HEK293 (cell line): ENCODE results near the gene DHRS3.

ENCODE experiments used
- CTCF ChIA-PET: fragments of 350-600 bp; formaldehyde crosslinking; extraction: SDS; loops from one replicate; lab custom pipeline; 2021; ENCODE audit warnings: antibody characterized with exemption; lab: Yijun Ruan, JAX
- POLR2A ChIA-PET: fragments of 300-600 bp; formaldehyde crosslinking; extraction: SDS; loops from one replicate; lab custom pipeline; 2020; ENCODE audit warnings: antibody characterized with exemption, inconsistent platforms; lab: Yijun Ruan, JAX
- H3K27ac ChIP-seq: fragments of 200-500 bp; sonication (Bioruptor generic); 2 replicates; pipeline ENCODE4 v1.5.1; 2014; ENCODE audit warnings: low read depth, low read length, control low read depth, inconsistent platforms; ENCODE audit errors: extremely low read depth
- H3K36me3 ChIP-seq, 2 experiments: fragments of 200-500 bp in 1 of 2; sonication (Bioruptor generic) in 1 of 2; 1 replicate in 1 of 2; 2 replicates in 1 of 2; pipeline ENCODE4 v1.5.1; 2014 to 2017; ENCODE audit warnings: inconsistent platforms in 2 of 2, low read length in 2 of 2; ENCODE audit not compliant: control insufficient read depth in 2 of 2, insufficient read depth in 1 of 2
- H3K4me1 ChIP-seq: fragments of 200-500 bp; sonication (Bioruptor generic); 2 replicates; pipeline ENCODE4 v1.5.1; 2014; ENCODE audit warnings: mild to moderate bottlenecking, low read length, inconsistent platforms; ENCODE audit not compliant: control insufficient read depth, insufficient read depth
- H3K4me3 ChIP-seq: 2 replicates; pipeline ENCODE4 v1.5.1; 2011; ENCODE audit warnings: low read depth, mild to moderate bottlenecking, control low read depth, low read length, moderate library complexity
- H3K9me3 ChIP-seq: fragments of 200-500 bp; sonication (Bioruptor generic); 2 replicates; pipeline ENCODE4 v1.5.1; 2014; ENCODE audit warnings: low read depth, low read length, inconsistent platforms; ENCODE audit not compliant: control insufficient read depth, insufficient read depth
- EGR2 ChIP-seq: fragments of 450-650 bp; formaldehyde crosslinking; IDR thresholded peaks from 2 replicates; pipeline ENCODE4 v1.5.1; 2016; ENCODE audit warnings: low read depth, missing biosample characterization, missing genetic modification characterization
- MYNN ChIP-seq: fragments of 450-650 bp; formaldehyde crosslinking; IDR thresholded peaks from 2 replicates; pipeline ENCODE4 v1.5.1; 2016; ENCODE audit warnings: missing biosample characterization, missing genetic modification characterization, borderline replicate concordance
- SCRT1 ChIP-seq: fragments of 450-650 bp; formaldehyde crosslinking; IDR thresholded peaks from 2 replicates; pipeline ENCODE4 v1.5.1; 2016; ENCODE audit warnings: missing biosample characterization, missing genetic modification characterization, borderline replicate concordance
- YY1 ChIP-seq: fragments of 450-650 bp; formaldehyde crosslinking; IDR thresholded peaks from 2 replicates; pipeline ENCODE4 v1.5.1; 2018; ENCODE audit warnings: missing biosample characterization, missing genetic modification characterization
- ZBTB17 ChIP-seq: fragments of 450-650 bp; formaldehyde crosslinking; IDR thresholded peaks from 2 replicates; pipeline ENCODE4 v1.5.1; 2016; ENCODE audit warnings: missing biosample characterization, missing genetic modification characterization
- ZFHX2 ChIP-seq: fragments of 450-650 bp; formaldehyde crosslinking; conservative IDR thresholded peaks from 2 replicates; pipeline ENCODE4 v1.5.1; 2016; ENCODE audit warnings: missing biosample characterization, missing genetic modification characterization
- ZIC2 ChIP-seq: fragments of 450-650 bp; formaldehyde crosslinking; IDR thresholded peaks from 2 replicates; pipeline ENCODE4 v1.5.1; 2016; ENCODE audit warnings: missing biosample characterization, missing genetic modification characterization
- ZNF148 ChIP-seq: fragments of 450-650 bp; formaldehyde crosslinking; IDR thresholded peaks from 2 replicates; pipeline ENCODE4 v1.5.0; 2017; ENCODE audit warnings: missing biosample characterization, missing genetic modification characterization, borderline replicate concordance
- ZNF239 ChIP-seq: fragments of 450-650 bp; formaldehyde crosslinking; IDR thresholded peaks from 2 replicates; pipeline ENCODE4 v1.5.1; 2016; ENCODE audit warnings: missing biosample characterization, missing genetic modification characterization
- ZNF311 ChIP-seq: fragments of 450-650 bp; formaldehyde crosslinking; IDR thresholded peaks from 2 replicates; pipeline ENCODE4 v1.5.1; 2017; ENCODE audit warnings: missing biosample characterization, missing genetic modification characterization, borderline replicate concordance
- ZNF366 ChIP-seq: fragments of 450-650 bp; formaldehyde crosslinking; conservative IDR thresholded peaks from 2 replicates; pipeline ENCODE4 v1.5.1; 2016; ENCODE audit warnings: missing biosample characterization, missing genetic modification characterization
- ZNF404 ChIP-seq: fragments of 450-650 bp; formaldehyde crosslinking; IDR thresholded peaks from 2 replicates; pipeline ENCODE4 v1.5.1; 2017; ENCODE audit warnings: missing biosample characterization, missing genetic modification characterization
- ZNF514 ChIP-seq: fragments of 450-650 bp; formaldehyde crosslinking; IDR thresholded peaks from 2 replicates; pipeline ENCODE4 v1.5.1; 2016; ENCODE audit warnings: missing biosample characterization, missing genetic modification characterization
- ZNF521 ChIP-seq: fragments of 450-650 bp; formaldehyde crosslinking; IDR thresholded peaks from 2 replicates; pipeline ENCODE4 v1.5.1; 2017; ENCODE audit warnings: missing biosample characterization, mild to moderate bottlenecking, missing genetic modification characterization
- ZNF707 ChIP-seq: fragments of 450-650 bp; formaldehyde crosslinking; IDR thresholded peaks from 2 replicates; pipeline ENCODE4 v1.5.1; 2016; ENCODE audit warnings: missing biosample characterization, missing genetic modification characterization
- ZNF776 ChIP-seq: fragments of 450-650 bp; formaldehyde crosslinking; IDR thresholded peaks from 2 replicates; pipeline ENCODE4 v1.5.0; 2017; ENCODE audit warnings: missing biosample characterization, missing genetic modification characterization, borderline replicate concordance
- TF ChIP-seq, protein P1 (sequence below): fragments of 450-650 bp; formaldehyde crosslinking; IDR thresholded peaks from 2 replicates; pipeline ENCODE4 v1.5.1; 2017; ENCODE audit warnings: missing biosample characterization, missing genetic modification characterization
- TF ChIP-seq, protein P2 (sequence below): fragments of 450-650 bp; formaldehyde crosslinking; IDR thresholded peaks from 2 replicates; pipeline ENCODE4 v1.5.1; 2016; ENCODE audit warnings: missing biosample characterization, missing genetic modification characterization

Gene DHRS3

GRCh38 chr1:12585536-12585935, 32.5 kb downstream of the DHRS3 start (continued):
- no peak for TF ChIP-seq YY1 (tag by site-specific recombination)
- no peak for TF ChIP-seq ZNF311
- no peak for TF ChIP-seq ZNF404 (tag by site-specific recombination)

DNA sequence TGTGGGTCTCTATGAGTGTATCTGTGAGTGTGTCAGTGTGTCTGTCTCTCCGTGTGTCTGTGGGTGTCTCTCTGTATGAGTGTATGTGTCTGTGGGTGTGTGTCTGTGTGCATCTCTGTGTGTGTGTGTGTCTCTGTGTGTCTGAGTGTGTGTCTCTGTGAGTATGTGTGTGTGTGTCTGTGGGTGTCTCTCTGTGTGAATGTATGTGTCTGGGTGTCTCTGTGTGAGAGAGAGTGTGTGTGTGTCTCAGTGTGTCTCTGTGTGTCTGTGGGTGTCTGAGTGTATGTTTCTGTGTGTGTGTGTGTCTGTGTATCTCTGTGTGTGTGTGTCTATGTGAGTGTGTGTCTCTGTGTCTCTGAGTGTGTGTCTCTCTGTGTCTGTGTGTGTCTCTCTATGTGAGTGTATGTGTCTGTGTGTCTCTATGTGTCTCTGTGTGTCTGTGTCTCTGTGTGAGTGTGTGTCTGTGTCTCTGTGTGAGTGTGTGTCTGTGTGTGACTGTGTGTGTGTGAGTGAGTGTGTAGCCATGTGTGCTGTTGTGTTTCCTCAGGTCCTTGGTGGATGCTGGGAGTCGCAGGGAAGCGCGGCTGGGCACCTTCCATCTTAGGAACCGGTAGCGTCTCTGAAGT, 33.0 kb downstream of the DHRS3 start:
- TF ChIP-seq ZNF148 (0 out of 2 replicates have a peak, but pooled peaks have one; percentile 39), ZNF521 (tag by site-specific recombination) (peak; percentile 57; the same call in 1 of the 2 replicates), ZNF776 (tag by site-specific recombination) (peak; percentile 31; the same call in 1 of the 2 replicates), ZIC2 (no peak), MYNN (tag by site-specific recombination) (no peak), ZFHX2 (tag by site-specific recombination) (0 out of 2 replicates have a peak, but pooled peaks have one; percentile 26), EGR2 (tag by site-specific recombination) (0 out of 2 replicates have a peak, but pooled peaks have one; percentile 16), ZNF514 (no peak)
- TF ChIP-seq, protein P1, sequence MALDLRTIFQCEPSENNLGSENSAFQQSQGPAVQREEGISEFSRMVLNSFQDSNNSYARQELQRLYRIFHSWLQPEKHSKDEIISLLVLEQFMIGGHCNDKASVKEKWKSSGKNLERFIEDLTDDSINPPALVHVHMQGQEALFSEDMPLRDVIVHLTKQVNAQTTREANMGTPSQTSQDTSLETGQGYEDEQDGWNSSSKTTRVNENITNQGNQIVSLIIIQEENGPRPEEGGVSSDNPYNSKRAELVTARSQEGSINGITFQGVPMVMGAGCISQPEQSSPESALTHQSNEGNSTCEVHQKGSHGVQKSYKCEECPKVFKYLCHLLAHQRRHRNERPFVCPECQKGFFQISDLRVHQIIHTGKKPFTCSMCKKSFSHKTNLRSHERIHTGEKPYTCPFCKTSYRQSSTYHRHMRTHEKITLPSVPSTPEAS (tag by site-specific recombination), result peak; percentile 67
- Histone ChIP-seq H3K4me1 (peaks cover 7% of the 10 kb centered on the region; the same call in 1 of the 2 replicates), H3K4me3 (no peak overlapping the region), H3K9me3 (no peaks in the 10 kb centered on the region), H3K27ac (no peak overlapping the region), H3K36me3 (peaks cover 0 to 8% of the 10 kb centered on the region in 2 experiments; a peak in 2 of 3 replicates)
- ChIA-PET POLR2A (no interaction called here), CTCF (no interaction called here)

DNA sequence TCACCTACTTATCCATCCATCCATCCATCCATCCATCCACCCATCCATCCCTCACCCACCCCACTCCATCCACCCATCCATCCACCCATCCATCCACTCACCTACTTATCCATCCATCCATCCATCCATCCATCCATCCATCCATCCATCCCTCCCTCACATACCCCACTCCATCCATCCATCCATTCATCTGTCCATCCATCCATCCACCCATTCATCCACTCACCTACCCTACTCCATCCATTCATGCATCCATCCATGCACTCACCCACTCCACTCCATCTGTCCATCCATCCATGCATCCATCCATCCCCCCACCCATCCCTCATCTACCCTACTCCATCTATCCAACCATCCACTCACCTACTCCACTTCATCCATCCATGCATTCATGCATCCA, 34.5 kb downstream of the DHRS3 start:
- POLR2A ChIA-PET, result no interaction called here
- no peak overlapping the region for H3K4me3 ChIP-seq
- peaks cover 0 to 19% of the 10 kb centered on the region in 2 experiments; a peak in 2 of 3 replicates for H3K36me3 ChIP-seq
- CTCF ChIA-PET, result no interaction called here
- peak; percentile 99 for TF ChIP-seq ZNF366 (tag by site-specific recombination)
- 0 out of 2 replicates have a peak, but pooled peaks have one; percentile 12 for TF ChIP-seq ZNF707 (tag by site-specific recombination)
- peak; percentile 91 for TF ChIP-seq ZBTB17 (tag by site-specific recombination)
- no peak for TF ChIP-seq SCRT1 (tag by site-specific recombination)
- H3K4me1 ChIP-seq, result peaks cover 7% of the 10 kb centered on the region; the same call in 1 of the 2 replicates
- no peak overlapping the region for H3K27ac ChIP-seq
- no peaks in the 10 kb centered on the region for H3K9me3 ChIP-seq

- POLR2A ChIA-PET, result no interaction called here
- CTCF ChIA-PET, result no interaction called here
- Histone ChIP-seq H3K9me3 (no peaks in the 10 kb centered on the region), H3K4me3 (no peak overlapping the region), H3K36me3 (peaks cover 0 to 25% of the 10 kb centered on the region in 2 experiments; a peak in 2 of 3 replicates), H3K27ac (no peak overlapping the region), H3K4me1 (no peaks in the 10 kb centered on the region; the same call in 1 of the 2 replicates)
- TF ChIP-seq ZNF148, result no peak
- TF ChIP-seq ZBTB17 (tag by site-specific recombination), result peak; percentile 15
- TF ChIP-seq, protein P2, sequence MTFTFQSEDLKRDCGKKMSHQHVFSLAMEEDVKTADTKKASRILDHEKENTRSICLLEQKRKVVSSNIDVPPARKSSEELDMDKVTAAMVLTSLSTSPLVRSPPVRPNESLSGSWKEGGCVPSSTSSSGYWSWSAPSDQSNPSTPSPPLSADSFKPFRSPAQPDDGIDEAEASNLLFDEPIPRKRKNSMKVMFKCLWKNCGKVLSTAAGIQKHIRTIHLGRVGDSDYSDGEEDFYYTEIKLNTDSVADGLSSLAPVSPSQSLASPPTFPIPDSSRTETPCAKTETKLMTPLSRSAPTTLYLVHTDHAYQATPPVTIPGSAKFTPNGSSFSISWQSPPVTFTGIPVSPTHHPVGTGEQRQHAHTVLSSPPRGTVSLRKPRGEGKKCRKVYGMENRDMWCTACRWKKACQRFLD, result peak; percentile 16; the same call in 1 of the 2 replicates
- 0 out of 2 replicates have a peak, but pooled peaks have one; percentile 40 for TF ChIP-seq ZNF239 (tag by site-specific recombination)
- peak; percentile 97 for TF ChIP-seq ZNF366 (tag by site-specific recombination)
Measured at GRCh38 chr1:12582649-12583048, 35.4 kb downstream of the DHRS3 start.
